ENCODE data around the gene S100A2.
A peak's percentile ranks its signal among the peaks of the same experiment; 100 is the strongest.

The S100A2 gene

GRCh38 chr1:153553830-153554541 is 11.7 kb downstream of the S100A2 start:
- H3K36me3 ChIP-seq (replicated peaks; ENCODE audit: low read depth, low read length), result no peaks in the 10 kb centered on the region
- peaks cover 15% of the 10 kb centered on the region for H3K4me1 ChIP-seq (ENCODE audit: low read length)
- no peaks in the 10 kb centered on the region for H3K9me3 ChIP-seq (ENCODE audit: insufficient read depth, low read length)
- TF ChIP-seq EZH2phosphoT487 (IDR thresholded peaks at IDR 0.05; ENCODE audit: low read depth) (no peak), CTCF (IDR thresholded peaks at IDR 0.05; ENCODE audit: low read depth, low read length) (no peak)
- H4K20me1 ChIP-seq (ENCODE audit: insufficient read depth, low read length), result no peaks in the 10 kb centered on the region
- H2AFZ ChIP-seq (ENCODE audit: low read depth, low read length), result no peak overlapping the region
- no peaks in the 10 kb centered on the region for H3K27me3 ChIP-seq (ENCODE audit: low read depth, low read length)
- no peak overlapping the region for H3K27ac ChIP-seq (ENCODE audit: low read length)
- H3K79me2 ChIP-seq (ENCODE audit: low read length), result no peaks in the 10 kb centered on the region
- H3K4me3 ChIP-seq (ENCODE audit: low read length), result no peak overlapping the region
- no peak overlapping the region for H3K9ac ChIP-seq (ENCODE audit: low read length)
- no peak overlapping the region for H3K4me2 ChIP-seq (ENCODE audit: low read length)

- H3K4me2 ChIP-seq (ENCODE audit: low read length), result no peak overlapping the region
- H3K36me3 ChIP-seq (replicated peaks; ENCODE audit: low read depth, low read length), result no peaks in the 10 kb centered on the region
- no peak overlapping the region for H3K4me3 ChIP-seq (ENCODE audit: low read length)
- peaks cover 15% of the 10 kb centered on the region for H3K4me1 ChIP-seq (ENCODE audit: low read length)
- no peak overlapping the region for H2AFZ ChIP-seq (ENCODE audit: low read depth, low read length)
- no peak overlapping the region for H3K27ac ChIP-seq (ENCODE audit: low read length)
- no peaks in the 10 kb centered on the region for H4K20me1 ChIP-seq (ENCODE audit: insufficient read depth, low read length)
- no peak overlapping the region for H3K9ac ChIP-seq (ENCODE audit: low read length)
- no peak for TF ChIP-seq CTCF (IDR thresholded peaks at IDR 0.05; ENCODE audit: low read depth, low read length)
- TF ChIP-seq EZH2phosphoT487 (IDR thresholded peaks at IDR 0.05; ENCODE audit: low read depth), result no peak
- H3K79me2 ChIP-seq (ENCODE audit: low read length), result no peaks in the 10 kb centered on the region
- H3K9me3 ChIP-seq (ENCODE audit: insufficient read depth, low read length), result no peaks in the 10 kb centered on the region
- no peaks in the 10 kb centered on the region for H3K27me3 ChIP-seq (ENCODE audit: low read depth, low read length)
Observed at GRCh38 chr1:153553096-153553495, 12.5 kb downstream of the S100A2 start.

DNA sequence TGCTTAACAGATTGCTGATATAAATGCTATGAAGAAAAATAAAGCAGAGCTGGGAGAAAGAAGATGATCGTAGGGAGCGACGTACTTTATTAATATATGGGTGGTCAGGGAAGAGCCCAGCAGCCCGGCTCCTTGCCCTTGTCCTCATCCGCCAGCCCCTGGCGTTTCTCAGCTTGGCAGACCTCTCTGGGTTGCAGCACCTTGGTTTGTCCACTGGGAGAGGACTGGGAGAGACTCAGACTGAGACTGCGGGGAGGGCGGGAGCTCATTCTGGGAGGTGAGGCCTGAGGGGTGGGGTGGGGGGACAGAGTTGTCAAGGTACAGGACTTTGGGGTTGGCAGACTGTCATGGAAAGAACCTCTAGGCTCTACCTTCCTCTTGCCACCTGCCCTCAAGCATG is 13.3 kb downstream of the S100A2 start:
- no peaks in the 10 kb centered on the region for H4K20me1 ChIP-seq (ENCODE audit: insufficient read depth, low read length)
- no peak overlapping the region for H3K9ac ChIP-seq (ENCODE audit: low read length)
- TF ChIP-seq CTCF (IDR thresholded peaks at IDR 0.05; ENCODE audit: low read depth, low read length) (no peak), EZH2phosphoT487 (IDR thresholded peaks at IDR 0.05; ENCODE audit: low read depth) (no peak)
- H3K4me3 ChIP-seq (ENCODE audit: low read length), result no peak overlapping the region
- no peak overlapping the region for H3K4me2 ChIP-seq (ENCODE audit: low read length)
- H3K9me3 ChIP-seq (ENCODE audit: insufficient read depth, low read length), result no peaks in the 10 kb centered on the region
- no peaks in the 10 kb centered on the region for H3K79me2 ChIP-seq (ENCODE audit: low read length)
- H3K36me3 ChIP-seq (replicated peaks; ENCODE audit: low read depth, low read length), result no peaks in the 10 kb centered on the region
- H3K27ac ChIP-seq (ENCODE audit: low read length), result no peak overlapping the region
- H2AFZ ChIP-seq (ENCODE audit: low read depth, low read length), result no peak overlapping the region
- peaks cover 15% of the 10 kb centered on the region for H3K4me1 ChIP-seq (ENCODE audit: low read length)
- no peaks in the 10 kb centered on the region for H3K27me3 ChIP-seq (ENCODE audit: low read depth, low read length)

DNA sequence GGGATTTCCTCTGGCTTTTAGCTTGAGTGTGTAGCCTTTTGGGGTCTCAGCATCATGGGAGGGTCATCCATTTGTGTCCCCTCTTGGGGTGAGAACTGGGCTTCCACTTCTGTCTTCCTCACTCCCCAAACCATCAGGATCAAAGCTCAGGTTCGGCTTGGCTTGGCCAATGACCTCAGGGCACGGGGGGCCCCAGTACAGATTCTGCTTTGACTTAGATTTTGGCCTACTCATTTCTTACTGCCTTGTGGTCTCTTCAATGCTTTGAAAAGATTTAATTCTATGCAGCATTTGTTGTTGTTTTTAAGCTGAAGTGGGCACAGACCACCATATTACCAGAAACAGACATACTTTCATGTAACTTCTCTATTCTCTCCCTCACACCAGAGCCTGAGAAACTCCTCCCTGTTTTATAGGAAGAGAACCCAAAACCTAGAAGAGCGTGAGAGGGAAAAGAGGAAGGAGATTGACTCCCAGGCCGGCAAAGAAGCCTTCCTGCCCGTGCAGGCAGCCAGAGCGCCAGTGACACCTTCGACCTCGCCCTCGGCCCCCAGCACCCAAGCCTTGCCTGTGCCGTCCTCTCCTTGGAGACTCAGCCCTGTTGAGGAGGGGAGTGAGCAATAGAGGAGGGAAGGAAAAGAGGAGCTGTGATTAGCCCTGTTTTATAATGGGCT is 14.7 kb downstream of the S100A2 start:
- Histone ChIP-seq H3K4me2 (ENCODE audit: low read length) (peak overlapping the region; percentile 7; the same call in 1 of the 2 replicates), H3K9me3 (ENCODE audit: insufficient read depth, low read length) (no peaks in the 10 kb centered on the region), H4K20me1 (ENCODE audit: insufficient read depth, low read length) (no peaks in the 10 kb centered on the region), H3K9ac (ENCODE audit: low read length) (no peak overlapping the region), H3K27me3 (ENCODE audit: low read depth, low read length) (no peaks in the 10 kb centered on the region), H3K4me1 (ENCODE audit: low read length) (peaks cover 25% of the 10 kb centered on the region), H3K36me3 (replicated peaks; ENCODE audit: low read depth, low read length) (no peaks in the 10 kb centered on the region), H3K79me2 (ENCODE audit: low read length) (no peaks in the 10 kb centered on the region), H3K4me3 (ENCODE audit: low read length) (no peak overlapping the region), H2AFZ (ENCODE audit: low read depth, low read length) (no peak overlapping the region), H3K27ac (ENCODE audit: low read length) (no peak overlapping the region)
- TF ChIP-seq EZH2phosphoT487 (IDR thresholded peaks at IDR 0.05; ENCODE audit: low read depth) (no peak), CTCF (IDR thresholded peaks at IDR 0.05; ENCODE audit: low read depth, low read length) (no peak)

Data from OCI-LY3 (cell line).